Measurements from ENCODE around the gene BST1.
"Not testable (repeated sequence)": the region's sequence is repeated elsewhere in the genome, so short reads cannot be mapped to it uniquely, and the experiment has no call there.

Gene BST1

GRCh38 chr4:15753081-15753480 is 50.2 kb downstream of the BST1 start:
- no peak for DNase-seq

DNA sequence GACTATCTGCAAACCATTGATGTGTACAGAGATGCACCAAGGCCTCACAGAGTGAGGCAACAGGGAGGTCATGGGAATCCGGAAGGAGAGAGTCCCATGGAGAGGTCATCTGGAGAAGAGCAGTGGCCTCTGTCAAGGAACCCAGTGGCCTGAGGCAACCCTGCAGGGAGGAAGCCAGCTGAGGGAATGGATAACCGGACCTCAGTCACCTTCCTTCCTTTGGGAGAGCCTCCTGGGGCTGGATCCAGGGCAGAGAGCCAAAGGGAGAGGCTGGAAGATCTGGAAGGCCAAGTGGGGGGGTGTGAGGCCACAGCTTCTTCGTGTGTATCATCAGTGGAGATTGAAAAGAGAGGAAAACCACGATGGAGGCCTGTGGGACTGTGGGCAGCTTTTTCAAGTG is 50.9 kb downstream of the BST1 start:
- DNase-seq, result no peak

GRCh38 chr4:15754323-15754722 is 51.5 kb downstream of the BST1 start:
- no peak for DNase-seq

GRCh38 chr4:15755321-15756155 is 52.7 kb downstream of the BST1 start:
- peak; percentile 78 for DNase-seq

- DNase-seq, result peak; percentile 86
Observed at GRCh38 chr4:15756361-15756861, 53.5 kb downstream of the BST1 start.

DNA sequence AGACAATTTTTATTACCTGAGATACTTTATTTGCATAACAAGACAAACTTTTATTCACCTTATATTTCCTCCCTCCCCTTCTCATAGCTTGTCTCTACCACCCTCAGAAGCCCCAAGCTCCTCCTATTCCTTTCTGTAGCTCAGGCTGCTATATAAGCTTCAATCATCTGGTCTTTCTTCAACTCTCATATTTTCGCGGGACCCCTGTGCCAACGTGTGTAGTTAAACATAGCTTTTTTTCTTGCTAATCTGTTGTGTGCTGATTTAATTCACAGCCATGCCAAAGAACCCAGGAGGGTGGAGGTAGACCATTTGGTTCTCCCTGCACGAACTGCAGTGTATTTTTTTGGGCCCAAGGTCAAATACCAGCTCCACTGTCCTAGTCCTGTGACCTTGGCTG is 54.2 kb downstream of the BST1 start:
- DNase-seq, result no peak

- DNase-seq, result no peak
Observed at GRCh38 chr4:15758294-15758693, 55.4 kb downstream of the BST1 start.

DNA sequence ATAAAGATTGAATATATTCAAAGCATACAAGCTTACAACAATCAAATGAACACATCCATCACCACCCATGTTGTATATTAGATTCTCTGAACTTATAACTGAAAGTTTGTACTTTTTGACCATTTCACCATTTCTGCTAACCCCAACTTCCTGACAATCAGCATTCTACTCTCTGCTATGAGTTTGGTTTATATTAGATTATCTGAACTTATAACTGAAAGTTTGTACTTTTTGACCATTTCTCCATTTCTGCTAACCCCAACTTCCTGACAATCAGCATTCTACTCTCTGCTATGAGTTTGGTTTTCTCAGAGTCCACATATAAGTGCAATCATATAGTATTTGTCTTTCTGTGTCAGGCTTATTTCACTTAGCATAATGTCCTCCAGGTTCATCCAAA is 59.6 kb downstream of the BST1 start:
- not testable (repeated sequence) for DNase-seq

- no peak for DNase-seq
Observed at GRCh38 chr4:15765391-15765790, 62.5 kb downstream of the BST1 start.

DNA sequence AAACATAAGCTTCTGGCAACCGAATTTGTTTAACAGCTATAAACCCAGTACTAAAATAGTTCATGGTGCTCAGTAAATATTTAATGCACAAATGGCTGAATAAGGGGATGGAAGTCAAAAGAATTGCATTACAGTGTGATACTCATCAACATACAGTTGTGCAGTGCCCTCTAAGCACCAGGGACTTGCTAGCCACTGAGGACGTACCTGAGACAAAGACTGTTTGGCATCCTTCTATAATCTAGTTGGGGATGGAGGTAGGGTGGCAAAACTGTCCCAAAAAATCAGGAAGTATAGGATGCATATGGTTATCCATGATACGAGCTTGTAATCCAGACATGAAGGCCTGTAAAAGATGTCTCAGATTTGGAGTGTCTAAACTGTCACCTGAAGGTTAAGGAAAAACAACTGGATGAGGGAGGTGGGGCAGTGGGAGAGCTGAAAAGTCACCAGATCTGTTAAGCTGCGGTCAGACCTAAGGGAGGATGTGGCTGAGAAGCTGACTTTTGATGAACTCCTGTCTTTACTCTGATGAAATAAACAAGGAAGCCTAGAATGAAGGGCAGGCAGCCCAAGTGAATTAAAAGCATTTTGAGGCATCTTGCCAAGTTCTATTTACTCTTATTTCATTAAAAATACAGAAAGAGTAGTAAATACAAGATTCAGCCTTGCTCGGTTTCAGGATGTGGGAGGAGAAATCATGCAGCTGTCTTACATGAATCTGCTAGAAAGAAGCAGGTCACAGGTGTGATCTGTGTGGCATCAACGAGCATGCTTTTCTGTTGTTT is 63.2 kb downstream of the BST1 start:
- DNase-seq, result no peak

GRCh38 chr4:15766821-15767220 is 64.0 kb downstream of the BST1 start:
- no peak for DNase-seq

- no peak for DNase-seq
Observed at GRCh38 chr4:15769202-15769601, 66.3 kb downstream of the BST1 start.

DNA sequence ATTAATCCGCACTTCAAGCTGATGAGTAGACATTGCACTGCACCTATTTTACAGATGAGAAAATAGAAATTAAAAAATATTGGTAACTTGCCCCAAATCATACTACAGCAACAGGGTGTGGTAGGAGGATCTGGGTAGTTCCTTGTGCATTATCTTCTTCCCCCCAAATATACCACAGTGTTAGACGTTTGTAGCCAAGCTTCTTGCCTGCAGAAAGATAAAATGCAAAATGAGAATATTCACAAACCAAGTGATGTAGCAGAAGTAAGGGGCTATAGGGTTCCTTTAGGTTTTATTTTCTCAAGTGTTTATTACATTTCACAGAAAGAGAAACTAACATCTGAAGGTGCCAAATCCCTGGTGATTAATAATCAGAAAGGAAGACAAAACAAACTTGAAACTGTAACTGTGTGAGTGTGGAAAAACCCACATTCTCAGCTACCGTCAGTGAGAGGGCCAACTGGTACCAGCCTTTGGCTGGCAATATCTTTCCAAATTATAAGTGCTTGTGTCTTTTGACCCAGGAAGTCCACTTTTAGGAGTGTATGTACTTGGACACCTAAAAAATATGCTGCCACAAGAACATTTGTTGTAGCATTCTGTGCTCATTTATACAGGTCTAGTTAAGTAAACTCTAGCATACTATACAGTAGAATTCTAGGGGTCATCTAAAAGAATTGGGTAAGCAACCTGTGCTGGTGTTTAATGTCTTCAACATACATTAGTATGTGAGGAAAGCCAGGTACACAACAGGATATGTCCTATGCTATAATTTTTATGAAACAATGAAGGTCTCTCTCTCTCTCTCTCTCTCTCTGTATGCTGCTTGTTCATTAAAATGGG is 68.6 kb downstream of the BST1 start:
- no peak for DNase-seq

DNA sequence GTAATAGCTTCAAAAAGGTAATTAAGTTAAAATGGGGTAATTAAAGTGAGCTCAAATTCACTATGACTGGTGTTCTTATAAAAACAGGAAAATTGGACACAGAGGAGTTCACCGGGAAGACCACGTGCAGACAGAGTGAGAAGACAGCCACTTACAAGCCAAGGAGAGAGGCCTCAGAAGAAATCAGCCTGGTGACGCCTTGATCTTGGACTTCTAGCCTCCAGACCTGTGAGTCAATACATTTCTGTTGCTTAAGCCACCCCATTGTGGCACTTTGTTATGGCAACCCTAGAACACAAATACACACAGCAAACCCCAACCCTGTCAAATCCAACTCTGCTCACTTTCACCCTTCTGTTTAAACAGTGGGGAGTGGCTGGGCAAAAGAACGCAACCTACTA is 71.2 kb downstream of the BST1 start:
- no peak for DNase-seq

DNA sequence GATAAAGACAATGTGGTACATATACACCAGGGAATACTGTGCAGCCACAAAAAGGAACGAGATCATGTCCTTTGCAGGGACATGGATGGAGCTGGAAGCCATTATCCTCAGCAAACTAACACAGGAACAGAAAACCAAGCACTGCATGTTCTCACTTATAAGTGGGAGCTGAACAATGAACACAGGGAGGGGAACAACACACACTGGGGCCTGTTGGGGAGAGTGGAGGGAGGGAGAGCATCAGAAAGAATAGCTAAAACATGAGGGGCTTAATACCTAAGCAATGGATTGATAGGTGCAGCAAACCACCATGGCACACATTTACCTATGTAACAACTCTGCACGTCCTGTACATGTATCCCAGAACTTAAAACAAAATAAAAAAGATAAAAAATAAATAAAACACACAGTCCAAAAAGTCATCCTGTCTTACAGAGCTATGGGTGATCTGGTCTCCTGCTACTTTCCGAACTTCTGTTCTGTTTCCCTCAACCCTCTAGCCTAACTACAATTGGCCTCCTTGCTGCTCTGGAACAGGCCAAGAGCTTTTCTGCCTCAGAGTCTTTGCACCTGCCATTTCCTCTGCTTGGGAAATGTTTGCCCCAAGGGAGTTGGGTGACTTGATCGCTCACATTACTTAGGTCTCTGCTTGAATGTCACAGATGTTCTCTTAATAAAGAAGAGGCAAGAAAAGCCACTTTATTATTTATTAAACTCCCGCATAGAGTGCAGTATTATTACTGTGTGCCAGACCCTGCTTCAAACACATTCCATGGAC is 74.2 kb downstream of the BST1 start:
- DNase-seq, result no peak

- DNase-seq, result no peak
Observed at GRCh38 chr4:15777697-15778288, 74.9 kb downstream of the BST1 start.

- DNase-seq, result peak; percentile 82
Observed at GRCh38 chr4:15778289-15779241, 75.7 kb downstream of the BST1 start, which contains the start of gene CD38. Gene CD38, plus strand, starts transcription at chr4:15778328. Its CDS starts 87 bp downstream, at chr4:15778415.

GRCh38 chr4:15779306-15779705 is 76.4 kb downstream of the BST1 start:
- DNase-seq, result no peak

DNA sequence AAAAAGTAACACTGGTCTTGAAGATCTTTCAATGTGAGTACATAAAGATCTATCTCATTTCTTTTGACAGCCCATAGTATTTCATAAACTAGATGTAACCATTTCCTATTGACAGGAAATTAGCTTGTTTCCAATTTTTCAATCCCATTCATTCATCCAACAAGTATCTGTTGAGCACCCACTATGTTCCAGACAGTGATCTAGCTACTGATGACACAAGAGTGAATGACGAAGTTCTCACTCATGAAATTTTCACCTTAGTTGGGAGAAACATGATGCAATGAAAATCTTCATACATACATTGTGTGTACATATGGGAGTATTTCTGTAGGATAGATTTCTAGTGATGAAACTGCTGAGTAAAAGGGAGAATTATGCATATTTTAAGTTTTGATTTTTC is 76.9 kb downstream of the BST1 start:
- DNase-seq, result no peak

- DNase-seq, result peak; percentile 57
Observed at GRCh38 chr4:15781427-15782095, 78.7 kb downstream of the BST1 start.
